PFSK-1 (cell line): ENCODE data around the gene CBL.

Source experiments
- FOXP2 ChIP-seq: optimal IDR thresholded peaks from 2 replicates; pipeline ENCODE3; 2011; ENCODE audit warnings: borderline replicate concordance, control low read depth, inconsistent platforms; ENCODE audit not compliant: insufficient read depth; ENCODE audit errors: extremely low read length, extremely low read depth
- POLR2AphosphoS5 ChIP-seq: IDR thresholded peaks from 2 replicates; pipeline ENCODE4 v1.6.1; 2012; ENCODE audit warnings: low read depth, mild to moderate bottlenecking, control low read depth, low read length, moderate library complexity
- SIN3A ChIP-seq: IDR thresholded peaks from 2 replicates; pipeline ENCODE4 v1.6.1; 2012; ENCODE audit warnings: mild to moderate bottlenecking, low read length, moderate library complexity, borderline replicate concordance; ENCODE audit not compliant: insufficient read depth
- TAF1 ChIP-seq: IDR thresholded peaks from 2 replicates; pipeline ENCODE4 v1.6.1; 2012; ENCODE audit warnings: low read length, control low read depth, borderline replicate concordance; ENCODE audit not compliant: insufficient read depth
- TF ChIP-seq, protein P1 (sequence below), 2 experiments: IDR thresholded peaks; 2 replicates each; pipeline versions ENCODE4 v1.6.1 to v1.8.0; 2011 to 2012; ENCODE audit warnings: low read depth in 2 of 2, low read length in 2 of 2, control low read depth in 1 of 2, inconsistent platforms in 1 of 2, mild to moderate bottlenecking in 1 of 2, moderate library complexity in 1 of 2; ENCODE audit not compliant: insufficient read depth in 1 of 2

CBL gene

DNA sequence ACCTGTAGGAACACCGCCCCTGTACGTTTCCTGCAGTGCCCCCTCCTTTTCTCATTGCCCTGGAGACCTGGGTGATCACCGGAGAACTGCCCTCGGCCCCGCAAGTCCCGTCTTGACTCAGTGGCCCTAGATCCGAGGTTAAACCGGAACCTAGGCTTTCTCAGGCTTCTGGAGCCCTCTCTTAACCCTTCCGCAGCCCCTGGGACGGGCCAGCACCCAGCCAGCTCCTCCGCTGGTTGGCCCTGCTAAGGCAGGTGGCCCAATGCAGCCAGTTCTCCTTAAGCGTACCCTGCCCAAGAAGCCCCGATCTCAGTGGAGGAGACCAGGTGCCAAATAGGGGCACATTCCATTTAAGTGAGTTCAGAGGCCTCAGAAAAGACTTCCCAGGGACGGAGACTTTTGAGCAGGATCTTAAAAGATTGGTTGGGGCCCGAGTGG lies 36.8 kb upstream of the CBL start:
- TF ChIP-seq TAF1: no peak
- TF ChIP-seq, protein P1, sequence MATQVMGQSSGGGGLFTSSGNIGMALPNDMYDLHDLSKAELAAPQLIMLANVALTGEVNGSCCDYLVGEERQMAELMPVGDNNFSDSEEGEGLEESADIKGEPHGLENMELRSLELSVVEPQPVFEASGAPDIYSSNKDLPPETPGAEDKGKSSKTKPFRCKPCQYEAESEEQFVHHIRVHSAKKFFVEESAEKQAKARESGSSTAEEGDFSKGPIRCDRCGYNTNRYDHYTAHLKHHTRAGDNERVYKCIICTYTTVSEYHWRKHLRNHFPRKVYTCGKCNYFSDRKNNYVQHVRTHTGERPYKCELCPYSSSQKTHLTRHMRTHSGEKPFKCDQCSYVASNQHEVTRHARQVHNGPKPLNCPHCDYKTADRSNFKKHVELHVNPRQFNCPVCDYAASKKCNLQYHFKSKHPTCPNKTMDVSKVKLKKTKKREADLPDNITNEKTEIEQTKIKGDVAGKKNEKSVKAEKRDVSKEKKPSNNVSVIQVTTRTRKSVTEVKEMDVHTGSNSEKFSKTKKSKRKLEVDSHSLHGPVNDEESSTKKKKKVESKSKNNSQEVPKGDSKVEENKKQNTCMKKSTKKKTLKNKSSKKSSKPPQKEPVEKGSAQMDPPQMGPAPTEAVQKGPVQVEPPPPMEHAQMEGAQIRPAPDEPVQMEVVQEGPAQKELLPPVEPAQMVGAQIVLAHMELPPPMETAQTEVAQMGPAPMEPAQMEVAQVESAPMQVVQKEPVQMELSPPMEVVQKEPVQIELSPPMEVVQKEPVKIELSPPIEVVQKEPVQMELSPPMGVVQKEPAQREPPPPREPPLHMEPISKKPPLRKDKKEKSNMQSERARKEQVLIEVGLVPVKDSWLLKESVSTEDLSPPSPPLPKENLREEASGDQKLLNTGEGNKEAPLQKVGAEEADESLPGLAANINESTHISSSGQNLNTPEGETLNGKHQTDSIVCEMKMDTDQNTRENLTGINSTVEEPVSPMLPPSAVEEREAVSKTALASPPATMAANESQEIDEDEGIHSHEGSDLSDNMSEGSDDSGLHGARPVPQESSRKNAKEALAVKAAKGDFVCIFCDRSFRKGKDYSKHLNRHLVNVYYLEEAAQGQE (IDR thresholded peaks at IDR 0.05; ENCODE audit: insufficient read depth in 1 of 2, low read depth in 2 of 2, low read length in 2 of 2): no peak
- TF ChIP-seq FOXP2: no peak

DNA sequence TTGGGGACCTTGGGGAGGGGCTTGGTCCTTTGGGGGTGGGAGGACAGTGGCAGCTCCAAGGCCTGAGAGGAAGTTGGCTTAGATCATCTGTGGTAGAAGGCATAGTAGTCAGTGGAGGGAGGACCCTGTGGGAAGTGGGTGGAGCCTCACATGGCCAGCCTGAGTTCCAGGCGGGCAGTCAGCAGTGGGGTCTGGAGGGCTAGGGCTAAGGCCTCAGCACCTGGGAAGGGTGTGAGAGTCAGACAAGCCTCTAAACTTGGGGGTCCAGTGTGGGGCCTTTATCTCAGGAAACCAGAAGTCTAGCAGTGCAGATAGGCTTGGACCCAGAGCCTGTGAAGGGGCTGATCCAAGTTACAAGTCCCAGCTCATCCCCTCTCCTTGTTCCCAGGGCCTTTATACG lies 33.6 kb upstream of the CBL start:
- no peak for TF ChIP-seq SIN3A
- no peak for TF ChIP-seq POLR2AphosphoS5
- TF ChIP-seq TAF1: no peak
- TF ChIP-seq, protein P1 (IDR thresholded peaks at IDR 0.05; ENCODE audit: insufficient read depth in 1 of 2, low read depth in 2 of 2, low read length in 2 of 2): no peak
- TF ChIP-seq FOXP2: no peak

DNA sequence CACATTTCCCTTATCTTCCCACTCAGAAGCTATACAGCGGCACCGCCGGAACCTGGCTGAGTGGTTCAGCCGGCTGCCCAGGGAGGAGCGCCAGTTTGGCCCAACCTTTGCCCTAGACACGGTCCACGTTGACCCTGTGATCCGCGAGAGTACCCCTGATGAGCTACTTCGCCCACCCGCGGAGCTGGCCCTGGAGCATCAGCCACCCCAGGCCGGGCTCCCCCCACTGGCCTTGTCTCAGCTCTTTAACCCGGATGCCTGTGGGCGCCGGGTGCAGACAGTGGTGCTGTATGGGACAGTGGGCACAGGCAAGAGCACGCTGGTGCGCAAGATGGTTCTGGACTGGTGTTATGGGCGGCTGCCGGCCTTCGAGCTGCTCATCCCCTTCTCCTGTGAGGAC lies 32.7 kb upstream of the CBL start:
- TF ChIP-seq, protein P1 (IDR thresholded peaks at IDR 0.05; ENCODE audit: insufficient read depth in 1 of 2, low read depth in 2 of 2, low read length in 2 of 2): no peak
- no peak for TF ChIP-seq SIN3A
- TF ChIP-seq FOXP2: no peak
- no peak for TF ChIP-seq POLR2AphosphoS5
- no peak for TF ChIP-seq TAF1

DNA sequence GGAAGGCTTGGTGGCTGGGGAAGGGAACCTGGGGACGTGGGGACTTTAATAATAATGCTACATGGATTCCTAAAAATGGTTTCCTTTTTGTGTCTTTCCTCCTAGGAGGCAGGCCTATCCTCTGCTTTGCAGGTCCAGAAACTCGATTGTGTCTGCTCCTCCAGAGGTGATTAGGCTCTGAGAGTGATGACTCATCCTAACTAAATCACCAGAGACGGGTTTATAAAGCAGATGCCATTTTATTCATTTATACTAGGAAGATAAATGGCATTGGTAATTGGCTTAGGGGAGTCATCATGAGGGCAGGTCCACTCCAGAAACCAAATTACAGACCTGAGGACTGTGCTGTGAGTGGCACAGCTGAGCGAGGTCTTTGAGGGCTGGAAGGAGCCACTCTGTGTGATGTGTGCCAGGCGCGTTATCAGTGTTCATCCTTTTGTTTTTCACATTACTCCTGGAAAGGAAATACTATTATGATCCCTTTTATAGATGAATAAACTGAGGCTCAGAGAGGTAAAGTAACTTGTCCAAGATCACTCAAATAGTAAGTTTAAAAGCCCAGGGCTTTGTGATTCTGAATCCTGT lies 30.6 kb upstream of the CBL start:
- TF ChIP-seq POLR2AphosphoS5 (no peak), SIN3A (no peak), FOXP2 (no peak)
- TF ChIP-seq, protein P1 (IDR thresholded peaks at IDR 0.05; ENCODE audit: insufficient read depth in 1 of 2, low read depth in 2 of 2, low read length in 2 of 2): no peak

DNA sequence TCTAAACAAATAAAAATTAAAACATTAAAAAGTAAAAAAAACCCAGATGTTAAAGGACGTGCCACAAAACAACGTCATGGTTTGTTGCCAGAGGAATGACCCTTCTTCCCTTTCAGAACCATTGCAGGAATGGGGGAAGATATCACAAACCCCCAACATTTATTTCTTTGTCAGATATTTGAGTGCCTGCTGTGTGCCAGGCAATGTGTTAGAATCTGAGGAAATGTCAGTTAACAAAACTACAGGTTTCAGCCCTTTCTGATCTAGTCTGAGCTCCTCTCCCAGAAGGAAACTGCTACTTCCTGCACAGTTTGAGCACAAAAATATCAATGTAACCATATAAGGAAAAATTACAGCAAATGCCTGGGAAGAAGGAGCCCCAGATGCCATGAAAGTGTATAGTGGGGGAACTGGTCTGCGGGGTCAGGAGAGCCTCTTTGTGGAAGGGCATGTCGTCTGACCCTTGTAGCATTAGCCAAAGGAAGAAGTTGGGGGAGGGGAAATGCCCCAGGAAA lies 27.9 kb upstream of the CBL start:
- TF ChIP-seq SIN3A (no peak), TAF1 (no peak), POLR2AphosphoS5 (no peak), FOXP2 (no peak)
- TF ChIP-seq, protein P1 (IDR thresholded peaks at IDR 0.05; ENCODE audit: insufficient read depth in 1 of 2, low read depth in 2 of 2, low read length in 2 of 2): no peak
